GM19468 (cell line): ENCODE data around the gene ADAMTSL2.
"Not testable (repeated sequence)": the region's sequence is repeated elsewhere in the genome, so short reads cannot be mapped to it uniquely, and the experiment has no call there.

Source experiments
- ATAC-seq: cut with Tn5 transposase; IDR thresholded peaks from one replicate; pipeline ENCODE4 v1.9.1; 2021; ENCODE audit warnings: mild to moderate bottlenecking, moderate library complexity, moderate number of reproducible peaks; ENCODE audit not compliant: unreplicated experiment; ENCODE audit errors: extremely low read depth

The ADAMTSL2 gene

GRCh38 chr9:133553123-133553522, 18.6 kb downstream of the ADAMTSL2 start:
- no peak for ATAC-seq

GRCh38 chr9:133553973-133554713, 19.6 kb downstream of the ADAMTSL2 start:
- ATAC-seq = no peak

GRCh38 chr9:133554729-133555128, 20.2 kb downstream of the ADAMTSL2 start:
- no peak for ATAC-seq

- no peak for ATAC-seq
Observed at GRCh38 chr9:133556354-133556753, 21.9 kb downstream of the ADAMTSL2 start.

- ATAC-seq = no peak
Observed at GRCh38 chr9:133557581-133557980, 23.1 kb downstream of the ADAMTSL2 start.

- no peak for ATAC-seq
Observed at GRCh38 chr9:133558191-133559126, 24.0 kb downstream of the ADAMTSL2 start.

GRCh38 chr9:133560311-133560710, 25.8 kb downstream of the ADAMTSL2 start:
- no peak for ATAC-seq

GRCh38 chr9:133560944-133561343, 26.4 kb downstream of the ADAMTSL2 start:
- no peak for ATAC-seq

- no peak for ATAC-seq
Observed at GRCh38 chr9:133561976-133562554, 27.6 kb downstream of the ADAMTSL2 start.

GRCh38 chr9:133562611-133563290, 28.2 kb downstream of the ADAMTSL2 start:
- no peak for ATAC-seq

- ATAC-seq = no peak
Observed at GRCh38 chr9:133563291-133563796, 28.8 kb downstream of the ADAMTSL2 start.

- not testable (repeated sequence) for ATAC-seq
Observed at GRCh38 chr9:133563814-133564213, 29.3 kb downstream of the ADAMTSL2 start.

- ATAC-seq = no peak
Observed at GRCh38 chr9:133564451-133565116, 30.1 kb downstream of the ADAMTSL2 start.

- ATAC-seq = no peak
Observed at GRCh38 chr9:133566382-133566781, 31.9 kb downstream of the ADAMTSL2 start.

- no peak for ATAC-seq
Observed at GRCh38 chr9:133566817-133567216, 32.3 kb downstream of the ADAMTSL2 start.

GRCh38 chr9:133568186-133568585, 33.7 kb downstream of the ADAMTSL2 start:
- ATAC-seq = no peak

- no peak for ATAC-seq
Observed at GRCh38 chr9:133569121-133569785, 34.7 kb downstream of the ADAMTSL2 start.

GRCh38 chr9:133569891-133570690, 35.6 kb downstream of the ADAMTSL2 start:
- ATAC-seq = no peak
